NT2/D1 (cell line): Measurements from ENCODE around the gene WDR5.

Source experiments
- SUZ12 ChIP-seq: IDR thresholded peaks from 2 replicates; pipeline ENCODE4 v1.6.1; 2011; ENCODE audit not compliant: insufficient read length, insufficient read depth; ENCODE audit errors: extremely low read depth
- YY1 ChIP-seq: IDR thresholded peaks from 2 replicates; pipeline ENCODE4 v1.6.1; 2011; ENCODE audit not compliant: insufficient read length, insufficient read depth
- ZNF274 ChIP-seq: IDR thresholded peaks from 2 replicates; pipeline ENCODE4 v1.6.1; 2011; ENCODE audit warnings: mild to moderate bottlenecking, low read depth, low read length

DNA sequence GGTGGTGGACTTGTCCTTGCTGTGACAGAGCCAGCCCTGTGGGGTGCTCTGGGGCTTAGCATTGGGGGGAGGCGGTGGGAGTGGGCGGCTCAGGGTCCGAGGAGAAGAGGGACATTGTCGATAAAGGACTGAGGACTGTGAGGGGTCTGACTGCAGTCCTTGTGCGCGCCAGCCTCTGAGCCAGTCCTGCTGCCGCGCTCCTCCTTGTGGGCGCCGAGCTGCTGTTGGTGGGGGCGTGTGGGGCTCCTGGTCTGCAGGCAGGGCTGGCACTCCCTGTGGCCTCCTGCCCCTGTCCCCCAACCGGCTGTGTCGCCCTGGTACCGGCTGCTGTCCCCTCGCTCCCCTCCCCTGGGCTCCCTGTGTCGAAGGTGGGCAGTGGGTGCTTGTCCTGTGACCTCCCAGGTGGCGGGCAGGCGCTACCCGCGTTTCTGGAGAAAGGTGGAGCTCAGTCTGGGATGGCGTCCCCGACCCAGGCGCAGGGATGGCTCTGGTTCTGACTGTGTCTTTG is 21.6 kb downstream of the WDR5 start:
- no peak for TF ChIP-seq SUZ12
- no peak for TF ChIP-seq YY1
- no peak for TF ChIP-seq ZNF274
